HG02588 (cell line): ENCODE data around the gene PTPRE.

Source experiments
- ATAC-seq: cut with Tn5 transposase; IDR thresholded peaks from one replicate; pipeline ENCODE4 v1.9.1; 2021; ENCODE audit warnings: mild to moderate bottlenecking, moderate library complexity; ENCODE audit not compliant: unreplicated experiment

The PTPRE gene

DNA sequence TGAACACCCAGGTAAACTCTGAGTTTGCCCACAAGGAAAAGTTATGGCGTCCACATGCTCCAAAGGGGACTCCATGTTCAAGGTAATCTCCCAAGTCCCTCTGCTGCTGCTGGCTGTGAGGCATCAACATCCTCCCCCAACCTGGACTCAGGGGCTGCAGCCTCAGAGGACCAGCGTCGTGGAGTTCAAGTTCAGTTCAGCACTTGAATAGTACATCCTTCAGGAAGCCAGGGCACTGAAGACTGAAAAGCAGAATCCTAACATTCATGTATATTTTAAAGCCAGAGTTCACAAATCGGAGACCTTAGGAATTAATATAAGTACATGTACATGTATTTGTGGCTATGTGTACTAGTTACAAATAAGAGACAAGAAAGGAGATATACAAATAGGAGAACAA is 90.4 kb downstream of the PTPRE start:
- ATAC-seq, result no peak

DNA sequence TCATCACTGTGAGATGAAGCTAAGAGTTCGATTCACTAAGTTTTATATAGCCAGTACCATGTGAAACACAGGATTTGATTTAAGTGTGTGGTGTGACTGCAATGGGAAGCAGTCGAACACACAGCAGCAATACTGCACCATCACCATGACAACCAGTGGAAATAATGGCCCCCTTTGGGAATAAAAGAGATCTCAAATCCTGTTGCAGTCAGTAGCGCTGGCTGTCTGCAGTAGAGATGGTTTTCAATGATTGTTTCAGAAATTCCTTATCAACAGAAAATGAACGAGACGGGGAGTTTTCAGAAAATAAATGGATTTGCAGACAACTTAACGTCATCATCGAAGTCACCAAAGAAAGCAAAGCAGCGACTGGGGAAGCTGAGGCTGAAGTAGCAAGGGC is 91.0 kb downstream of the PTPRE start:
- no peak for ATAC-seq

GRCh38 chr10:127998501-127999144 is 91.7 kb downstream of the PTPRE start:
- no peak for ATAC-seq

DNA sequence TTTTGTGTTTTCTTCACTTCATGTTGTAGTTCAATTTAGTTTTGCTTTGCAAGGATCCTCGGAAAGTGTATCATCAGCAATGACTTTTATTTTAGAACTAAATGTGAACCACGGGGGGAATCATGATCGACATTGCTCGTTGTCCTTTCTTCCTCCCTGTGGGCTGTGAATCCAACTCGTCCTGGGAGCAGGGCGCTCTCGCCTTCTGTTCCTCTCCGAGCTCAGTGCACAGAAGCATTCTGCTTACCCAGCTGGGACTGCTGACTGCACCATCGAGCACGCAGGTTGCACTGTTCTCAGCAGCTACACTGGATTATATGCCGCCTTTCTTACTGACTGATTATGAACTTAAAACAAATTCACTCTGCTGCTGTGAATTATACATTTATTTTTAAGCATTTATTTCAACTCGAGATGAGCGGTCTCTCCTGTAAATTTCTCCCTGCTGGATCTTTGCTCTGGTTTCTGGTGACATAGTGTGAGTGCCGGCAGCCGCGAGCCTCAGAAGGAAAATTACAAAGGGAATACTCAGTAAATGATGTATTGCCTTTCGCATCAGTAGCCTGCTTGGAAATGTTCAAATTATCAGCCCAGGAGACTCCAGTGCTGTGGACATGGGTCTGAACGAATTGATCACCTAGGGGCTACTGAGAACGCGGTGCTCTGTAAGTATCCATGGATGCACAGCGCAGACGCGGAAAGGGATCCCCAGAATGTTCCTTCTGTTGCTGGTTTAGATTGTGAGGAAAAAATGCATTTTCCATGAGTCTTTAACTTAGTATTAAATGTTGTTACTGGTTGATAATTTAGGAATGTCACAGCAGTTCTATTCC is 92.6 kb downstream of the PTPRE start:
- no peak for ATAC-seq

DNA sequence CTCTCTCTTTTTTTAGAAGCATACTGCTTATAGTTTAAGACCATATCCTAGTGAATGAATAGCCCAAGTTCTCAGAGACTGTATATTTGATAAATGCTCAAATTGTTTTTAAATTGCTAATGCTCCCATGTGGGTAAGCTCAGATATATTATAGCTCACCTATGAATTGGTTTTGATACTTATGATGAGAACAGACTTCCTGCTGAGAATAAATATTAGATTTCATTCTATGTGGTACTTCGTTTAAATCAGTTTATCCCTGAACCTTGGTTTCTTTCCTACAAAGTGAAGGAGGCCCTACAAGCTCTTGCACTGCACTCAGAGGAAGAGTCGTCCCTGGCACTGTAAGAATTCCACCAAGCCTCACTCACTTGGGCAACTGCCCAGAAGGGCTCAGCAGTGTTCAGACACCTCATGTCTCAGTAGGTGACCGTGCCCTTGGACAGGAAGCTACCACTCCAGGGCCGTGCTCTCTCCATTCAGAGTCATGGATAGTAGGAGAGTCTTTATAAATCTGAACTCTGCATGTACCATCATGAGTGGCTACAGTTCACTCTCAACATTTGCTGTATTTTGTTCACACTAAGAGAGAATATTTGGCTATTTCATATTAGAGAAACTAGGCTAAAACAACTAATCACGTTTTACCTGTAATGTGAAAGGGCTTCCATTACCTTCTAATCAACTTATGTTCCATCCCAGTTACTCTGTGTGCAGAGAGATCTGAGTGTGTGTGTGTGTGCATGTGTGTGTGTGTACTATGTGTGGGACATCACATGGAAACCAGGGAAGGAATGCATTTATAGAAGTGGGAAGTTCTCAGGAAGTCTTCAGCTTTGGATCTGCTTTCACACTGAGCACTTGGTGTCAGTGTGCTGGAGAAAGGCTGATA is 93.8 kb downstream of the PTPRE start:
- no peak for ATAC-seq

GRCh38 chr10:128001363-128001745 is 94.5 kb downstream of the PTPRE start:
- no peak for ATAC-seq

DNA sequence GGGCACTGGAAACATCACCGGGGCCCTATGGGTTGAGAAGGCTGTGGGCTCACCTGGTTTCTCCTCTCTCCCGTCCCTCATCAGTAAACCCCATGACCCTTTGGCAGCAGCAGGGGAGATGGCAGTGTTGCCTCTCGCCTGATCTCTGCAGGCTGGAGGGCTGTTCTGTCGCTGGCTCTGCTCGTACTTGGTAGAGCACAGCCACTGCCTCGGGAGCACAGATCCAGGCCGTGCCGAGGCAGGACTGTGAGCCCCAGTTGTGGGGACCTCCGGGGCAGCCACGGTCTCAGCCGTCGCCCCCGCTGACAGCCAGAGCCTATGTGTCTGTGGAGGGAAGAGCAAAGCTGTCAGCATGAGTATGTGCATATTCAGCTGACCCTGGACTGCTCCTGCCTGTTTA is 94.9 kb downstream of the PTPRE start:
- ATAC-seq, result no peak

DNA sequence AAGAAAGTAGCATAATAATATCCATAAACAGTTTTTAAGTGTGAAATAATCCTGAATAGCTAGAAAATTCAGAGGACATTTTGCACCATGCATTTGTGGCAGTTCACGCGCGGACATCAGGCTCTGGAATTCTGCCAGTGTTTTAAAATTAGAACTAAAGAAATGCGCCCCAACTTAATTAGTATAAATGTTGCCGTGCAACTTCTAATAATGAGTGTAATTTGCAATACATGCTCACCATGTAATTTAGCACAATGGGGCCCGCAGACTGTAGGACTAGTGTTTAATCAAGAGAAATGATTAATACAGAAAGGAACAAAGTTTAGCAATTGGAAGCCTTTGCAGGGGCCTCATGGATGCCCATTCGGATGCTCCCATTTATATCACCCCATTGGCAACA is 96.6 kb downstream of the PTPRE start:
- no peak for ATAC-seq

DNA sequence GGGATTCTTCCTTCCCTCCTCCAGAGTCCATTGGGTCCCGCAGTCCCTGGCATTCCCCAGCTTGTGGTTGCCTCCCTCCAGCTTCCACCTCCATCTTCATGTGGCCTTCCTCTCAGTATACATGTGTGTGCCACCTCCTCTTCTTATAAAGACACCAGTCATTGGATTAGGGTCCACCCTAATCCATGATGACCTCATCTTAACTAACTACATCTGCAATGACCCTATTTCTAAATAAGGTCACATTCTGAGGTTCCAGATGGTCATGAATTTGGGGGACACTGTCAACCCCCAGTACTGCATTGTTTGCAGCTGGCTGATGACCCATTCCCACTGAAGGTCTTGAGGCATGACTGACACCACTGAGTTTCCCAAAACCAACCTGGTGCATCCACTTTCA is 99.0 kb downstream of the PTPRE start:
- no peak for ATAC-seq

- ATAC-seq, result no peak
Observed at GRCh38 chr10:128007056-128007455, 100.2 kb downstream of the PTPRE start.

- ATAC-seq, result no peak
Observed at GRCh38 chr10:128007971-128008370, 101.1 kb downstream of the PTPRE start.

DNA sequence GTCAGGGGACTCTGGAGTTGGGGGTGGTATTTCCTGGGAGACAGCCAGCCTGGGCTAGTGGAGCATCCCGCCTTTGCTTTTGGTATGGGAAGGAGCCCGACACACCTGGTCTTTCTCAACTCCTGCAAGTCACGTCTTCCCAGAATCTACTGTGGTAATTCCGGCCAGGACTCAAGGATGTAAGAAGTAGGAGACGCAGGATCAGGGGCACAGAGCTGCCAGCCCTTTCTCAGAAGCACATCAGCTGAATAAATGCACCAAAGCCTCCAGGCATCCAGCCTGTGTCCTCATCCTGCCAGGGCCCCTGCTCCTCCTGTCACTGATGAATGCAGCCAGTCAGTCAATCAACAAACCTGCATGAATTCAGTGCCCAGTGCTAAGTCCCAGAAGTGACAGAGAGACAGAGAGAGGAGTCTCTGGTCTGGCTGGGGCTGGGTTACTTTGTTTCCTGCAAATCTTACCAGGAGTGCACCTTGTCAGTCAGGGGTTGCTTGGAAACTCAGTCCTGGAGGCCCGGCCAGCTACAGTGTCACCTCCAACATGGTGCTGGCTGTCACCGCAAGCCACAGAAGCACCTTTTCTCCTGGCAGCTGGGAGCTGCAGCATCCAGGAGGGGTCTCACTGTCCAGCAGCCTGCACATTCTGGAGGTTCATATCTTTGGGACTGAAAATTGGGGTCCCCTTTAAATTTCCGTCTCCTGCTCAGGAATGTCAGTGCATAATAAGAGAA is 101.8 kb downstream of the PTPRE start:
- no peak for ATAC-seq

DNA sequence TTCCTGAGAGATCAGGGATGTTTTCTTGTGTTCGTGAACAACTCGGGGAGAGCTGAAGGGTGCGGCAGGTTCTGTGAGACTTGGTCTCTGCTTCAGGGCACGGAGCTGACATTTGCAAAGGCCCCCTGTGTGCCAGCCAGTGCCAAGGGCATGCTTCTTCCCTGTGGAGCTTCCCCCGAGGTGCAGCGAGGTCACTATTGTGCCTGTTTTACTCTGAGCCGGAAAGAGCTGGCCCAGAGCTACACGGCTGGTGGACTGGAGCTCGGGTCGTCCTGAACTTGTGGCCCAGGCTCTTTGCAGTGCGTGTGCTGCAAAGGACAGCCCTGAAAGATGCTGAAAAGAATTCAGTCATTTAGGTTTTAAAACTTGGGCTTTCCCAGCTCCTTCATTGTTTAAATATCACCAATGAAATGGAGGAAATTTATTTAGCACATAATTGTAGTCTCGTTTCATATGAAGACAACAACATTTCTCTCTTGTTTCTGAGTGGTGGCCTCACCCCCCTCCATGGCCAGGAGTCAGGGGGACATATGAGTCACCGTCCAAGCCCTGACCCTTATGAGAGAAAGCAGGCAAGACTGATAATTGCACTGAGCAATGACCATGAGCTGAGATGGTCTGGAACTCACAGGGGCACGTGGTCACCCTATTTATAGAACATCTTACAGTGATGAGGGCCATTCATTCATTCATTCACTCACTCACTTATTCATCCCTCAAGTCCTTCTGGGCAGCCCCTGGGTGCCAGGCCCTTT is 102.6 kb downstream of the PTPRE start:
- no peak for ATAC-seq

DNA sequence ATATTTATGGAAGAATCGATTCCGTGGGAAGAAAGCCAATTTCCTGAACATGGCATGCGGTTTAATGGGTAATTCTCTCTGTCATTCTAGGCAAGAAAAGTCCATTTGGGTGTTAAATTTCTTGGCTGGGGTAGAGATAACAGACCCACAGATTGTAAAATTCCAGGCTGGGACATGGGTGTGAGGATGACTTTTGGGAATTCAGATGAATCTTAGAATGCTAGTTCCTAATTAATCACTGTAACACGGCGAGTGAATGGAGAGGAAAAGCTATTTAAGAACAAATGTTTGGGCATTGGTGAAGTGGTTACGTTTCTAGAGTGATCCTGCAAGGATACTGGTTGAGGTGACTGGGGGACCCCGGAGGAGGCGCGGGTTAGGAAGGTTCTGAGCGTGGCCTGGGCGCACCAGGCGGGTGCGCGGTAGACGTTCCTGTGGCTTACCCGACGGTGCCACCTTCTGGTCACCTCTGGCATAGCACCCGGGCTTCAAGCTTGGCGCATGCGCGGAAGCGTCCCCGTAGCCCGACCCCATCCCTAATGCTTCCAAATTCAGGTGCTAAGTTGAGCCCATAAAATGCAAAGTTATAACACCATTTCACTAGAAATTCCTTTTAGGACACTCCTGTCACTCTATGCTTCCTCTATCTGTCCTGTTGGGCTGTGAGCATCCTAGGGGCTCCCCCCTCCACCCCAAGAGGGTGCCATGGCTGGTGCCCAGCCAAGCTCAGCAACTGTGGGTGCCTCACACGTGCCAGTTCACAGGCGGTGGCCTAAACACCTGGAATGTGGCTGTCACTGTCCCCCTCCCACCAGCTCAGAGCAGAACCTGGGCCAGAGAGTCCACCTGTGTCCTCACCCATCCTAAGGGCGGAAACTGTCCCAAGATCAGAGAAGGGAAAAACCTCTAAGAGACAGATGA is 104.4 kb downstream of the PTPRE start:
- ATAC-seq, result peak; percentile 72

DNA sequence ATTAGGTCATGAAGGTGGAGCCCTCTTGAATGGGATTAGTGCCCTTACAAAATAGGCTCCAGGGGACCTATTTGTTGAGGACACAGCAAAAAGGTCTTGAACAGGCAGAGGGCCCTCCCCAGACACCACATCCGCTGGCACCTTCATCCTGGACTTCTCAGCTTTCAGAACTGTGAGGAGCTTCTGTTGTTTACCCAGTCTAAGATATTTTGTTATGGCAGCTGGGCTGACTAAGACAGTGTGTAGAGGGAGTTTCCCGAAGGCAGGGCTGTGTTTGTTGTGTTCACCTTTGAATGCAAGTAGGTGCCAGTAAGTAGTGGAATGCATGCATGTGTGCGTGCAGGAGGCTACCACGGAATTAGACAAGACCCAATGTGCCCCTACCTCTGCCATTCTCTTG is 106.7 kb downstream of the PTPRE start:
- no peak for ATAC-seq

DNA sequence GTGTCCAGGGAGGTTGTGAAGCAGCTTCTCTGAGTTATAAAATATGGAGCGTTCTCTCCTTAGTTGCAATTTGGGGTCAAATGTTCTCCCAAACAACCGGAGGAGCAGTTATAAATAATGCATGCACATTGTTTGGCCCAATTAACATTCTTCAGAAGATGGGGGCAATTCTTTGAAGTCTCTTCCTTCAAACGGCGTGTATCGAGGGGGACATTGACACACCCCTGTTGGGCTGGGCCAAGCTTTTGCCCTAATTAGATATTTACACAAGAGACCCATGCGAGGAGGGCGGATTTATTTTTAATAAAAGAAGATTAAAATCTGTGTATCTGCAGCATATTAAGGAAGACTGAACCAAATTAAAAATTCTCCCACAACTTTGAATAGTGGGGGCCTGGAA is 107.3 kb downstream of the PTPRE start:
- no peak for ATAC-seq

DNA sequence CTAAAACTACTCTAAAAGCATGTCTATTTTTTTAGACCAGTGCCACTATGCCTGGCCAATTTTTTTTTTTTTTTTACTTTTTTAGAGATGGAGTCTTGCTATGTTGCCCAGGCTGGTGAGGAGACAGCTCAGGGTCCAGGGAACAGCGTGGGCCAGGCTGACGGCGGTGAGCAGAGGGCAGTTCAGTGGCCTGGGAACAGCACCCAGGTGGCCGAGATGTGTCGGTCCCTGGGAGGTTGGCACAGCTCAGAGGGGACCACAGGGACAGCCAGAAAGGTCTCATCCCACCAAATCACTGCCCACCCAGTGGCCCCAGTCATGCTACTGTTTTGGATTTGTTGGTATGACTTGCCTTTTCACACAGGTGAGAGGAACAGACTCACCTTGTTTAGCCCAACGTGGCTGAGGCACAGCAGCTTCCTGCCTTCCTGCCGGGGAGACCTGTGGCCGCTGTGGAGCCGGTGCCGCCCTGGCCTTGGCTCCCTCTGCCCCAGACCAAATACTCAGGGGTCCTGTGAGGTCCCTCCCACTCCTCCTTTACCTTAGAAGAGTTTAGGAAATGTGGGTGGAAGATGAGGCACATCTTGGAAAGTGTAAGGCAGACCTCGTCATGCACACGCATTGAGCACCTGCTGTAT is 109.6 kb downstream of the PTPRE start:
- no peak for ATAC-seq

GRCh38 chr10:128017822-128018221 is 110.9 kb downstream of the PTPRE start:
- ATAC-seq, result no peak

- ATAC-seq, result no peak
Observed at GRCh38 chr10:128018236-128018635, 111.3 kb downstream of the PTPRE start.
